ENCODE data around the gene MRGPRF.

- TF ChIP-seq CTCF (IDR thresholded peaks at IDR 0.05) (no peak), POLR2A (IDR thresholded peaks at IDR 0.05) (no peak)
Observed at GRCh38 chr11:69014898-69015549, 2.0 kb upstream of the MRGPRF start.

All from body of pancreas (tissue), 4 donors.